Thoracic aorta (tissue), 2 donors: ENCODE measurements around the gene BRWD1. TPM values are rescaled to one million over a fixed set of nuclear protein-coding genes. Genes with fewer than 3 reads are reported as not detected.

Experiments used
- ATAC-seq: fragments of 150-250 bp; one replicate; pipeline ENCODE4 v1.8.0; 2017; ENCODE audit warnings: low read depth; ENCODE audit not compliant: insufficient number of reproducible peaks, low FRiP score
- DNase-seq: peaks from one replicate; pipeline ENCODE4 v3.0.0-alpha.2; 2020; ENCODE audit warnings: low spot score
- H3K27ac ChIP-seq, 2 donors: fragments of 200-600 bp; sonication (generic); 1 replicate in 1 of 2; 2 replicates in 1 of 2; pipeline ENCODE4 v1.5.1; 2016; ENCODE audit warnings: mild to moderate bottlenecking in 2 of 2, moderate library complexity in 2 of 2
- H3K27me3 ChIP-seq: fragments of 200-600 bp; sonication (generic); replicated peaks from 2 replicates; pipeline ENCODE4 v1.6.0; 2016; ENCODE audit warnings: mild to moderate bottlenecking; ENCODE audit not compliant: insufficient read depth
- H3K36me3 ChIP-seq: fragments of 200-600 bp; sonication (generic); one replicate; pipeline ENCODE4 v1.5.1; 2016
- H3K4me1 ChIP-seq, 2 donors: fragments of 200-600 bp; sonication (generic); 1 replicate in 1 of 2; 2 replicates in 1 of 2; pipeline versions ENCODE4 v1.5.1 to v1.6.0; 2016; ENCODE audit warnings: low read depth in 2 of 2, mild to moderate bottlenecking in 1 of 2; ENCODE audit not compliant: control insufficient read depth in 1 of 2
- H3K4me3 ChIP-seq: fragments of 200-600 bp; sonication (generic); 2 replicates; pipeline ENCODE4 v1.5.1; 2016; ENCODE audit warnings: mild to moderate bottlenecking
- H3K9me3 ChIP-seq: fragments of 200-600 bp; sonication (generic); 2 replicates; pipeline ENCODE4 v1.5.1; 2016
- CTCF ChIP-seq: fragments of 200-600 bp; sonication (generic); IDR thresholded peaks from one replicate; pipeline ENCODE4 v1.5.1; 2019; ENCODE audit warnings: antibody characterized with exemption
- total RNA-seq, 2 donors: library from RNA; depleted of rRNA; stranded (reverse); fragments of >200 nt; gene quantifications; one replicate each; pipeline versions ENCODE4 v1.1.0 to v1.2.3, GENCODE V29; 2016

BRWD1 gene
- total RNA-seq, 2 donors from 2014 or later: 56.0 to 81.6 TPM

- no peak for TF ChIP-seq CTCF
- Histone ChIP-seq H3K9me3 (no peaks in the 10 kb centered on the region), H3K36me3 (peaks cover 26% of the 10 kb centered on the region), H3K27me3 (no peaks in the 10 kb centered on the region), H3K4me3 (no peak overlapping the region), H3K27ac (no peak overlapping the region), H3K4me1 (no peaks in the 10 kb centered on the region)
- no peak for ATAC-seq
- no peak for DNase-seq
Observed at GRCh38 chr21:39263372-39263771, 50.1 kb downstream of the BRWD1 start.

DNA sequence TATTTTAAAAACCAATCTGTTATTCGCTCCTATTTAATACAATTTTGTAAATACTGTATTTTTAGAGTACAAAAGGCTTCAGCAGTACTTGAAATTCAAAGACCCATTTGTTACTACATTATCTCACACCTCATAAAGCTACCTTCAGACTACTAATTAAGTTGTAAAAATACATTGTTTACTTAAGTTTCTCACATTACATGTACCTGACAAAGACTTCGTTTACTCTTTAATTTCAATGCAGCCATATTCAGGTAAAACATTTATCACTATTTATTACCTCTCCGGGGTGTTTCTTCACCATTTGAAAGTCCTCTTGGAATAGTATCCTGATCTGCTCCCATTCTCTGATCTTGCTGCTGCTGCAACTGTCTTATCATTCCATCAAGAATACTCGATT is 55.2 kb downstream of the BRWD1 start:
- no peaks in the 10 kb centered on the region for H3K9me3 ChIP-seq
- H3K27me3 ChIP-seq: no peaks in the 10 kb centered on the region
- H3K27ac ChIP-seq: no peak overlapping the region
- TF ChIP-seq CTCF: no peak
- ATAC-seq: no peak
- peaks cover 10% of the 10 kb centered on the region for H3K36me3 ChIP-seq
- H3K4me1 ChIP-seq: no peaks in the 10 kb centered on the region
- no peak overlapping the region for H3K4me3 ChIP-seq
- DNase-seq: no peak

DNA sequence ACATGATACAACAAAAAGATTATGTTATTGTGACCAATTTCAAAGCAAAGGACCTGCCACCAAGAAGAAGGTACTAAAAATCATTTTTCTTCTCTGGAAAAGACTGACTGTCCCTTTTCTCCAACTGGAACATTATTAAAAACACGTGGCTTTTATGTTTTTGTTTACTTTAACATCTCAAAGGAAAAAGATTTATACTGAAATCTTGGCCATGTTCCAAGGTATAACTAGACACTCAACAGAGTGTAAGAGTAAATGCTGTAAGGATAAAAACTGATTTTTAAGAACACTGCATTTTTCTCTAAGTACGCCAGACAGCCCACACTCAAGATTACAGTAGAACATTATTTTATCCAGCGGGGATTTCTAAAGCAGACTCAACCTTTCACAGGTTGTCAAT is 62.1 kb downstream of the BRWD1 start:
- peaks cover 9% of the 10 kb centered on the region for H3K36me3 ChIP-seq
- ATAC-seq: no peak
- no peaks in the 10 kb centered on the region for H3K9me3 ChIP-seq
- H3K4me1 ChIP-seq: peaks cover 11 to 20% of the 10 kb centered on the region in 2 donors
- H3K4me3 ChIP-seq: no peak overlapping the region
- no peak for TF ChIP-seq CTCF
- no peak overlapping the region for H3K27ac ChIP-seq
- H3K27me3 ChIP-seq: no peaks in the 10 kb centered on the region
- no peak for DNase-seq

DNA sequence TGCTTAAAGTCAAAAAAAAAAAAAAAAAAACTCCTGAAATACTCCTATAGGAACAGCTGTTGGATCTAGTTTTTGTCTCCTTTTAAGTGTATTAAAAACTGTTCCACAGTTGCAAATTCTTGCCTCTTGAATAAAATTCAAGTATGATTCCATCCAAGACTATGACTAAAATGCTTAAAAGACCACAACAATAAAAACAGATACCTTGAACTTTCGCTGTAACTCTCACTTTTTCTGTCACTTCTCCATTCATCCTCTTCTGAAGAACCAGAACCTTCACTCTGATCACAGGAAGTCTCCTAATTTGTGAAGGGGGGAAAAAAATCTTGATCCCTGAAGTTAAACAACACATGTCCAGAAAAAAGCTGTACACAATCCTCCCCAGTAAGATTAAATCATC is 75.2 kb downstream of the BRWD1 start:
- no peak for TF ChIP-seq CTCF

GRCh38 chr21:39232861-39233291 is 80.6 kb downstream of the BRWD1 start:
- H3K4me3 ChIP-seq: no peak overlapping the region
- H3K27ac ChIP-seq: no peak overlapping the region
- ATAC-seq: peak; percentile 78
- TF ChIP-seq CTCF: no peak
- H3K27me3 ChIP-seq: no peaks in the 10 kb centered on the region
- peaks cover 0 to 10% of the 10 kb centered on the region in 2 donors for H3K4me1 ChIP-seq
- H3K9me3 ChIP-seq: no peaks in the 10 kb centered on the region
- H3K36me3 ChIP-seq: peaks cover 18% of the 10 kb centered on the region
- DNase-seq: no peak

More for the DNA sequence above, 75.2 kb downstream of the BRWD1 start:
- Histone ChIP-seq H3K4me3 (no peak overlapping the region), H3K4me1 (peaks cover 0 to under 1% of the 10 kb centered on the region in 2 donors), H3K27me3 (no peaks in the 10 kb centered on the region), H3K36me3 (peaks cover 18% of the 10 kb centered on the region), H3K9me3 (no peaks in the 10 kb centered on the region), H3K27ac (no peak overlapping the region)
- ATAC-seq (no peak), DNase-seq (no peak)
